HepG2 (cell line): ENCODE measurements around the gene SVIP. TPM values are rescaled to one million over a fixed set of nuclear protein-coding genes. Genes with fewer than 3 reads are reported as not detected.
A peak's percentile ranks its signal among the peaks of the same experiment; 100 is the strongest.

Experiments
- ATAC-seq: fragments of 200-7000 bp; cut with Tn5 transposase; 3 replicates; pipeline ENCODE4 v1.9.1; 2020; ENCODE audit warnings: mild to moderate bottlenecking, moderate library complexity
- BruUV-seq: library from RNA; stranded (reverse); fragments of 400-500 nt; replicated peaks from 2 replicates; lab custom pipeline; 2021; lab: Mats Ljungman, UMichigan
- CTCF ChIA-PET: fragments of 300-600 bp; formaldehyde crosslinking; extraction: SDS; loops from one replicate; lab custom pipeline; 2021; ENCODE audit warnings: low total read pairs, inconsistent platforms, low intra/inter-chr PET ratio; lab: Yijun Ruan, JAX
- POLR2A ChIA-PET: fragments of 350-600 bp; sonication (Branson Sonifier 250); formaldehyde crosslinking; loops from one replicate; lab custom pipeline; 2020; ENCODE audit warnings: antibody characterized with exemption, inconsistent platforms; lab: Yijun Ruan, JAX
- DNase-seq: peaks from one replicate; pipeline ENCODE4 v3.0.0-alpha.2; 2015; ENCODE audit warnings: low spot score
- FAIRE-seq: peaks from 3 replicates; lab custom pipeline; 2011; peaks lifted over from hg19 to GRCh38; lab: Jason Lieb, UNC
- H2AFZ ChIP-seq: one replicate; pipeline ENCODE4 v1.6.1; 2011; ENCODE audit warnings: low read length, inconsistent platforms
- H3K27ac ChIP-seq: fragments of 300-600 bp; 3 replicates; pipeline ENCODE4 v1.8.0; 2011; ENCODE audit warnings: mixed run types, mild to moderate bottlenecking, mixed read lengths, low read length, inconsistent platforms; ENCODE audit not compliant: insufficient read depth; ENCODE audit errors: extremely low read length
- H3K27me3 ChIP-seq, 2 experiments: fragments of 200-600 bp in 1 of 2; 2 replicates in 1 of 2; 3 replicates in 1 of 2; pipeline versions ENCODE4 v1.6.0 to v1.8.0; 2011; ENCODE audit warnings: low read length in 2 of 2, mild to moderate bottlenecking in 2 of 2, moderate library complexity in 2 of 2, inconsistent platforms in 1 of 2; ENCODE audit not compliant: insufficient read depth in 2 of 2, control insufficient read depth in 1 of 2
- H3K36me3 ChIP-seq, 2 experiments: fragments of 200-600 bp in 1 of 2; replicated peaks in 1 of 2; 2 replicates in 1 of 2; 3 replicates in 1 of 2; pipeline versions ENCODE4 v1.5.1 to v1.8.0; 2011; ENCODE audit warnings: low read length in 2 of 2, inconsistent platforms in 1 of 2; ENCODE audit not compliant: insufficient read depth in 2 of 2, control insufficient read depth in 1 of 2
- H3K4me1 ChIP-seq: 2 replicates; pipeline ENCODE4 v1.5.1; 2012; ENCODE audit warnings: low read length, inconsistent platforms; ENCODE audit not compliant: insufficient read depth
- H3K4me2 ChIP-seq: 2 replicates; pipeline ENCODE4 v1.6.0; 2011; ENCODE audit warnings: low read depth, low read length, inconsistent platforms
- H3K4me3 ChIP-seq, 3 experiments: fragments of 200-600 bp in 1 of 3; sonication (generic), shearing (Covaris generic) in 1 of 3; replicated peaks in 1 of 3; 2 replicates each; pipeline ENCODE4 v1.5.1; 2011 to 2016; ENCODE audit warnings: low read length in 3 of 3, inconsistent platforms in 2 of 3, low read depth in 2 of 3, mild to moderate bottlenecking in 2 of 3, control low read depth in 1 of 3, mixed read lengths in 1 of 3; ENCODE audit not compliant: insufficient read depth in 1 of 3
- H3K79me2 ChIP-seq: one replicate; pipeline ENCODE4 v1.6.1; 2011; ENCODE audit warnings: low read length, inconsistent platforms; ENCODE audit not compliant: insufficient read depth
- H3K9ac ChIP-seq: 2 replicates; pipeline ENCODE4 v1.6.0; 2011; ENCODE audit warnings: mild to moderate bottlenecking, low read depth, low read length, inconsistent platforms; ENCODE audit not compliant: insufficient read depth
- H3K9me3 ChIP-seq: 2 replicates; pipeline ENCODE4 v1.5.1; 2012; ENCODE audit warnings: mild to moderate bottlenecking, low read length
- H4K20me1 ChIP-seq: 2 replicates; pipeline ENCODE4 v1.6.0; 2011; ENCODE audit warnings: inconsistent platforms, mild to moderate bottlenecking, low read length, moderate library complexity; ENCODE audit not compliant: insufficient read depth
- DNMT3B ChIP-seq: conservative IDR thresholded peaks from 2 replicates; pipeline ENCODE4 v1.6.1; 2016; ENCODE audit warnings: missing biosample characterization, control low read depth
- NFRKB ChIP-seq: fragments of 450-650 bp; IDR thresholded peaks from 2 replicates; pipeline ENCODE4 v1.6.1; 2017
- ZFP37 ChIP-seq: sonication (generic); formaldehyde crosslinking; IDR thresholded peaks from 2 replicates; pipeline ENCODE4 v1.4.0; 2020; ENCODE audit warnings: missing genetic modification reagents, borderline replicate concordance
- ZNF768 ChIP-seq: sonication (generic); formaldehyde crosslinking; IDR thresholded peaks from 2 replicates; pipeline ENCODE4 v1.4.0; 2020; ENCODE audit warnings: missing genetic modification reagents
- WGBS: methylation state at CpG from one replicate; pipeline ENCODE4 v1.1.6; 2017; ENCODE audit warnings: low lambda C conversion rate; 5-methylcytosine and 5-hydroxymethylcytosine counted together
- in situ Hi-C: cut with HindIII; loops from 2 replicates; pipeline ENCODE4 v1.10.0; 2017; ENCODE audit warnings: low pct_unique_long_range_greater_than_20kb; ENCODE audit not compliant: extremely low pct_ligation_motif_present
- intact Hi-C: fragments of 100-400 bp; cut with micrococcal nuclease; formaldehyde crosslinking; loops from one replicate; pipeline ENCODE4 v1.10.0; 2022; ENCODE audit not compliant: unreplicated experiment
- polyA plus RNA-seq, 8 experiments: library from polyadenylated mRNA; depleted of rRNA in 3 of 8; stranded (reverse) in 7 of 8; unstranded in 1 of 8; fragments of >200 nt; fragmentation: Illumina TruSeq in 4 of 8; extraction: Trizol in 4 of 8; gene quantifications; 2 replicates each; pipeline versions ENCODE4 v1.2.1 to v1.2.3, GENCODE V29; 2011 to 2016; ENCODE audit warnings: low read depth in 4 of 8, missing spikeins in 1 of 8, mixed read lengths in 1 of 8; ENCODE audit not compliant: insufficient read depth in 1 of 8
- total RNA-seq, 5 experiments: library from RNA; depleted of rRNA; stranded (reverse); fragments of >200 nt; fragmentation: Illumina TruSeq; extraction: Trizol; gene quantifications; 2 replicates each; pipeline ENCODE4 v1.2.3, GENCODE V29; 2016; ENCODE audit warnings: low read depth in 1 of 5
- TF ChIP-seq, protein P1 (sequence below): sonication (generic); formaldehyde crosslinking; conservative IDR thresholded peaks from 2 replicates; pipeline ENCODE4 v1.5.0; 2020; ENCODE audit warnings: missing genetic modification reagents
- TF ChIP-seq, protein P2 (sequence below): sonication (generic); formaldehyde crosslinking; IDR thresholded peaks from 2 replicates; pipeline ENCODE4 v1.4.0; 2020; ENCODE audit warnings: missing genetic modification reagents, borderline replicate concordance

Gene SVIP
- total and polyA plus RNA-seq, 2 of the 13 experiments (the other 11 are each of a cell fraction or from before 2014, with no cell fraction given) = 6.3 to 27.2 TPM

DNA sequence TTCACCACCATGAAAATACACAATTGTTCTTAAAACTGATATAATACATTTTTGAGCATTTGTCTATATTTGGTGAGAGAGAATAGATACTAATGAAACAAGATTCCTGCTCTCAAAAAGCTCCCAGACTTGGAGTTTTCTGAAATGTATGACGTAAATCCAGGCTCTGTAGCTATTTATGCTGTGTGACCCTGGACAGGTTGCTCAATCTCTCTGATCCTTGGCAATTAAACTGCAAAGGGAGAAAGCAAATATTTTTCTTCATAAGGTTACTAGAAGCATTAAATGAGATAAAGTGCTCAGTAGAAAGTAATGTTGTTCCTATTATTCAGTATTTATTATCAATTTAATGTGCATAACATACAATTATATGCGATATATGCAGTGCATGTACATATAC is 42.5 kb downstream of the SVIP start:
- H3K9me3 ChIP-seq = no peaks in the 10 kb centered on the region
- DNase-seq (no peak), FAIRE-seq (no peak), ATAC-seq (no peak)
- H3K4me3 ChIP-seq = no peak overlapping the region
- peaks cover 0 to 1% of the 10 kb centered on the region in 2 experiments; a peak in 1 of 5 replicates for H3K36me3 ChIP-seq
- in situ Hi-C loops (loop anchor here (5.0 kb wide), 1 partner anchor 120 kb away; the partner anchor contains the start of gene GAS2), intact Hi-C loops (loop anchor here (1.0 to 2.0 kb wide), 5 partner anchors 52 to 452 kb away; no protein-coding TSS in a partner anchor)
- no peak overlapping the region for H2AFZ ChIP-seq
- H3K27ac ChIP-seq = no peak overlapping the region
- H3K79me2 ChIP-seq = no peaks in the 10 kb centered on the region
- ChIA-PET CTCF (interaction anchor here (1.1 to 1.3 kb wide), 3 partner anchors 116 to 453 kb away, joined by 4 to 5 read pairs (median 4); no protein-coding TSS in a partner anchor), POLR2A (interaction anchor here (0.8 kb wide), 1 partner anchor 162 kb away, joined by 3 read pairs; no protein-coding TSS in a partner anchor)
- H4K20me1 ChIP-seq = no peaks in the 10 kb centered on the region
- peak; percentile 79; the same call in 1 of the 2 replicates for TF ChIP-seq ZNF768 (CRISPR knock-in tag)
- TF ChIP-seq, protein P1, sequence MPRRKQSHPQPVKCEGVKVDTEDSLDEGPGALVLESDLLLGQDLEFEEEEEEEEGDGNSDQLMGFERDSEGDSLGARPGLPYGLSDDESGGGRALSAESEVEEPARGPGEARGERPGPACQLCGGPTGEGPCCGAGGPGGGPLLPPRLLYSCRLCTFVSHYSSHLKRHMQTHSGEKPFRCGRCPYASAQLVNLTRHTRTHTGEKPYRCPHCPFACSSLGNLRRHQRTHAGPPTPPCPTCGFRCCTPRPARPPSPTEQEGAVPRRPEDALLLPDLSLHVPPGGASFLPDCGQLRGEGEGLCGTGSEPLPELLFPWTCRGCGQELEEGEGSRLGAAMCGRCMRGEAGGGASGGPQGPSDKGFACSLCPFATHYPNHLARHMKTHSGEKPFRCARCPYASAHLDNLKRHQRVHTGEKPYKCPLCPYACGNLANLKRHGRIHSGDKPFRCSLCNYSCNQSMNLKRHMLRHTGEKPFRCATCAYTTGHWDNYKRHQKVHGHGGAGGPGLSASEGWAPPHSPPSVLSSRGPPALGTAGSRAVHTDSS (CRISPR knock-in tag) = no peak
- 97% methylated on average over 2 of the region's 2 CpGs for WGBS
- H3K27me3 ChIP-seq = no peaks in the 10 kb centered on the region
- no peak overlapping the region for H3K4me2 ChIP-seq
- no peak overlapping the region for H3K9ac ChIP-seq
- BruUV-seq = no TSS peak
- peaks cover 9% of the 10 kb centered on the region for H3K4me1 ChIP-seq

DNA sequence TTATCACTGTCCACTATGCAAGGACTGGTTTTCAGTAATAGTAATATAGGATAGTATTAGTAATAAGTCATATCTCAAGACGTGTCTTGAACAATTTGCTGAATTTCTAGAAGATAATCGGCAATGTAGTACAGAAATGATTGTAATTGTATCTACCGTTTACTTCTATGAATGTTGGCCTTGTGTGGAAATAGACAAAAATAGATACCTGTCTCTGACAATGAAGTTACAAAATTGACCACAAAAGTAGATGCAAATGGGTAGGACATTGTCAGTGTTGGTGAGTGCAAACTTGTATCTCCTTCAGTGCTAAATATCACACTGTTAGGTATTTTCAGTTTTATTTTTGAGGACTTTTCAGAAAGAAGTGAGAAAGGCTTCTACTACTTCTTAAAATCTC is 43.1 kb downstream of the SVIP start:
- intact Hi-C loops = loop anchor here (2.0 kb wide), 3 partner anchors 52 to 452 kb away; no protein-coding TSS in a partner anchor

More for the DNA sequence above, 43.1 kb downstream of the SVIP start:
- TF ChIP-seq, protein P2, sequence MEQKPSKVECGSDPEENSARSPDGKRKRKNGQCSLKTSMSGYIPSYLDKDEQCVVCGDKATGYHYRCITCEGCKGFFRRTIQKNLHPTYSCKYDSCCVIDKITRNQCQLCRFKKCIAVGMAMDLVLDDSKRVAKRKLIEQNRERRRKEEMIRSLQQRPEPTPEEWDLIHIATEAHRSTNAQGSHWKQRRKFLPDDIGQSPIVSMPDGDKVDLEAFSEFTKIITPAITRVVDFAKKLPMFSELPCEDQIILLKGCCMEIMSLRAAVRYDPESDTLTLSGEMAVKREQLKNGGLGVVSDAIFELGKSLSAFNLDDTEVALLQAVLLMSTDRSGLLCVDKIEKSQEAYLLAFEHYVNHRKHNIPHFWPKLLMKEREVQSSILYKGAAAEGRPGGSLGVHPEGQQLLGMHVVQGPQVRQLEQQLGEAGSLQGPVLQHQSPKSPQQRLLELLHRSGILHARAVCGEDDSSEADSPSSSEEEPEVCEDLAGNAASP (CRISPR knock-in tag) = no peak
- TF ChIP-seq ZFP37 (no peak), DNMT3B (CRISPR knock-in tag) (no peak), NFRKB (no peak)
- DNase-seq = no peak
- no TSS peak for BruUV-seq
- ATAC-seq = no peak
- Histone ChIP-seq H4K20me1 (no peaks in the 10 kb centered on the region), H3K27me3 (no peaks in the 10 kb centered on the region), H3K79me2 (no peaks in the 10 kb centered on the region), H3K4me1 (peaks cover 3% of the 10 kb centered on the region), H3K9ac (no peak overlapping the region), H3K27ac (no peak overlapping the region), H3K9me3 (no peaks in the 10 kb centered on the region), H3K36me3 (peaks cover 0 to 1% of the 10 kb centered on the region in 2 experiments; a peak in 1 of 5 replicates), H3K4me3 (no peak overlapping the region), H2AFZ (no peak overlapping the region), H3K4me2 (no peak overlapping the region)
- WGBS = 96% methylated on average over 3 of the region's 3 CpGs
- FAIRE-seq = no peak
- ChIA-PET CTCF (no interaction called here), POLR2A (no interaction called here)
- in situ Hi-C loops = loop anchor here (5.0 kb wide), 1 partner anchor 119 kb away; the partner anchor contains the start of gene GAS2
